Calu3 (cell line): ENCODE data around the gene PFN1. TPM values are rescaled to one million over a fixed set of nuclear protein-coding genes. Genes with fewer than 3 reads are reported as not detected.

Source experiments
- BruUV-seq: library from RNA; stranded (reverse); fragments of 400-500 nt; replicated peaks from 2 replicates; lab custom pipeline; 2021; lab: Mats Ljungman, UMichigan
- CTCF ChIA-PET: fragments of 300-600 bp; sonication (Branson Sonifier 250); formaldehyde crosslinking; loops from one replicate; lab custom pipeline; 2022; ENCODE audit warnings: antibody characterized with exemption; lab: Charles Lee
- DNase-seq: peaks from one replicate; pipeline ENCODE4 v3.0.0; 2022
- H3K27ac Mint-ChIP-seq: one replicate; pipeline ENCODE4 v1.8.0; 2022; ENCODE audit warnings: mixed read lengths; ENCODE audit not compliant: unreplicated experiment
- H3K27me3 Mint-ChIP-seq: one replicate; pipeline ENCODE4 v1.8.0; 2022; ENCODE audit warnings: mixed read lengths; ENCODE audit not compliant: unreplicated experiment
- H3K36me3 Mint-ChIP-seq: one replicate; pipeline ENCODE4 v1.8.0; 2022; ENCODE audit warnings: mild to moderate bottlenecking, moderate library complexity, mixed read lengths; ENCODE audit not compliant: insufficient read depth, unreplicated experiment
- H3K4me1 Mint-ChIP-seq: one replicate; pipeline ENCODE4 v1.8.0; 2022; ENCODE audit warnings: mild to moderate bottlenecking, low read depth, mixed read lengths; ENCODE audit not compliant: unreplicated experiment
- H3K4me3 Mint-ChIP-seq: one replicate; pipeline ENCODE4 v1.8.0; 2022; ENCODE audit warnings: mild to moderate bottlenecking, low read depth, moderate library complexity, mixed read lengths; ENCODE audit not compliant: unreplicated experiment
- H3K9me3 Mint-ChIP-seq: one replicate; pipeline ENCODE4 v1.8.0; 2022; ENCODE audit warnings: low read depth, mixed read lengths; ENCODE audit not compliant: unreplicated experiment
- intact Hi-C: fragments of 100-400 bp; cut with micrococcal nuclease; formaldehyde crosslinking; loops from one replicate; pipeline ENCODE4 v1.10.0; 2022; ENCODE audit not compliant: unreplicated experiment
- total RNA-seq: library from RNA; stranded (reverse); gene quantifications from 2 replicates; pipeline ENCODE4 v1.2.3, GENCODE V29; 2022
- TF ChIP-seq, protein P1 (sequence below): fragments of 200-600 bp; IDR thresholded peaks from one replicate; pipeline ENCODE4 v1.8.0; 2022; ENCODE audit warnings: antibody characterized with exemption; ENCODE audit not compliant: unreplicated experiment

PFN1 gene
- total RNA-seq, 1 experiment from 2014 or later: 605 TPM

DNA sequence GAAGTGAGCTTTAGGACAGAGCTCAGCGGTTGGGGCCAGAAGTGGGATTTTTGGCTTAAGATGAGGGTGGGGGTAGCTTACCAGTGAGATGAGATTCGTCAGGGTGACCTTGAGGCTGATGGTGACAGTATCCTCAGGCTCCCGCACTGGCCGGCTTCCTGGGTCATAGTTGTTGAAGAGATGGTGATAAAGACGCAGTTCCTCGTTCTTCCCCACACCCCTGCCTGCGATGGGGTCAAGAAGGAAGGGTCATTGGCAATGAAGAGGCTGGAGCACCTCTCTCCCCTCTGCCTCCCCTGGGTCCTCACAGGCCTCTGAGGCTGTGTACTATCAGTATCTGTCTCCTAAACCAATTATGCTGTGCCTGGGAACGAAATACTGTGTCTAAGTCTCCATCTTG lies 45.8 kb downstream of the PFN1 start:
- no peak for DNase-seq
- CTCF ChIA-PET: interaction anchor here (0.7 to 1.0 kb wide), 2 partner anchors 171 to 188 kb away, joined by 3 read pairs; partner anchors contain the start of gene MED11
- Mint-ChIP-seq H3K36me3 (peaks cover 14% of the 10 kb centered on the region), H3K4me1 (peaks cover 14% of the 10 kb centered on the region), H3K9me3 (no peaks in the 10 kb centered on the region), H3K27ac (no peak overlapping the region), H3K4me3 (no peak overlapping the region), H3K27me3 (no peaks in the 10 kb centered on the region)
- TF ChIP-seq, protein P1, sequence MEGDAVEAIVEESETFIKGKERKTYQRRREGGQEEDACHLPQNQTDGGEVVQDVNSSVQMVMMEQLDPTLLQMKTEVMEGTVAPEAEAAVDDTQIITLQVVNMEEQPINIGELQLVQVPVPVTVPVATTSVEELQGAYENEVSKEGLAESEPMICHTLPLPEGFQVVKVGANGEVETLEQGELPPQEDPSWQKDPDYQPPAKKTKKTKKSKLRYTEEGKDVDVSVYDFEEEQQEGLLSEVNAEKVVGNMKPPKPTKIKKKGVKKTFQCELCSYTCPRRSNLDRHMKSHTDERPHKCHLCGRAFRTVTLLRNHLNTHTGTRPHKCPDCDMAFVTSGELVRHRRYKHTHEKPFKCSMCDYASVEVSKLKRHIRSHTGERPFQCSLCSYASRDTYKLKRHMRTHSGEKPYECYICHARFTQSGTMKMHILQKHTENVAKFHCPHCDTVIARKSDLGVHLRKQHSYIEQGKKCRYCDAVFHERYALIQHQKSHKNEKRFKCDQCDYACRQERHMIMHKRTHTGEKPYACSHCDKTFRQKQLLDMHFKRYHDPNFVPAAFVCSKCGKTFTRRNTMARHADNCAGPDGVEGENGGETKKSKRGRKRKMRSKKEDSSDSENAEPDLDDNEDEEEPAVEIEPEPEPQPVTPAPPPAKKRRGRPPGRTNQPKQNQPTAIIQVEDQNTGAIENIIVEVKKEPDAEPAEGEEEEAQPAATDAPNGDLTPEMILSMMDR: no peak
- no TSS peak for BruUV-seq
- intact Hi-C loops: loop anchor here (5.0 kb wide), 1 partner anchor 115 kb away; the partner anchor contains the start of genes GLTPD2 and VMO1

DNA sequence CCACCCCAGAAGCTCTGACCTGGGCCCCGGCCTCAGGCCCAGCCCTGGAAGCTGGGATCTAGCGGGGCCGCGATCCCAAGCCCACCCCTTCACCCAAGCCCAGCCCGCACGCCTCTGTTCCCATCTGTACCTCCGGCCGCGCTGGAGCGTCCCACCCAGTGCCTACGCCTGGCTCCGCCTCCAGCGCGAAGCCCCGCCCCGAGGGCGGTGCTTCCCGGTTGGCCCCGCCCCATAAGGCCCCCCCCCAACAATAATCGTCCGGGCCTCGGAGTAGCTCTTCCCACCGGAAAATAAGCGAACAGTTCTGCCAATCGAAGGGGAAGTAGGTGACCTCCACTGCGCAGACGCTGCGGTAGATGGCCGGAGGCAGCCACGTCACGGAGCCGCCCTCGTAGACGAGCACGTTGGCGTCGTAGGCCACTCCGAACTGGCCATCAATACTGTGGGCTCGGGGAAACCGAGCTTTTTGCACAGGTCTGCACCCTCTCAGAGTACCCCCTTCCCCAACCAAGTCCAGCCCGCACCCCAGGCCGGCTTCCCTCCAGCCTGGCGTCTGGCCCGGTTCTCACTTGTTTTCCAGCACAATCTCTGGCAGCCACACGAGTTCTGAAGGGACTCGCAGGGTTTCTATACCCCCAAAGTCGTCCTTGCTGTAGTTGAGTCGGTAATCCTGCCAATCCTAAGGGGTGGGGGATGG lies 46.5 kb downstream of the PFN1 start:
- Mint-ChIP-seq H3K36me3 (peaks cover 14% of the 10 kb centered on the region), H3K9me3 (no peaks in the 10 kb centered on the region), H3K27me3 (no peaks in the 10 kb centered on the region), H3K27ac (no peak overlapping the region), H3K4me3 (no peak overlapping the region), H3K4me1 (peaks cover 14% of the 10 kb centered on the region)
- DNase-seq: no peak
- TF ChIP-seq, protein P1: no peak
- CTCF ChIA-PET: no interaction called here
- intact Hi-C loops: loop anchor here (5.0 kb wide), 1 partner anchor 114 kb away; the partner anchor contains the start of genes GLTPD2 and VMO1
- no TSS peak for BruUV-seq

DNA sequence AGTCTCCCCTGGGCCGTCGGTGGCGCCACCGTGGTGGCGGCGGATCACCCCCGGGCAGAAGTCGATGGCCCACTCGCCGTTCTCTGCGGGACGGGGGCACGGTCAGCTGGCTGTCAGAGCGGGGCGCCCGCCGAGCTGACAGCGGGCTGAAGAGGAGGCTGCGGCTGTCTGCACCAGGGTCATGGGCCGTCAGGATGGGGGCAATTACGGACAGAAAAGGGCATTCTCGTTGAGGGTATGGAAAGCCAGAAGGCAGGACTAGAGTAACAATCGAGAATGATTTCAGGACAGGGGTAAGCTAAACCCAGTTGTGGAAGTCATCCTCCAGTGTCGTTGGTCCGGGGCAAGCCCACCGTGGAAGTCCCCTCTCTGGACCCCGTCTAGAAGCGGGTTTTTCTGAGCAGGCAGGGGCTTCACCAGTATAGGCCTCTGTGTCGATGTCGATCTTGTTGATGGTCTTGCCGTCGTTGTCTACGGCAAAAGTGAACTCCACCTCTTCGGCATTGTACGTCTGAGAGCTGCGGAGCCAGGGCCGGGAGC lies 47.2 kb downstream of the PFN1 start:
- peaks cover 14% of the 10 kb centered on the region for H3K4me1 Mint-ChIP-seq
- H3K36me3 Mint-ChIP-seq: peaks cover 18% of the 10 kb centered on the region
- H3K4me3 Mint-ChIP-seq: no peak overlapping the region
- H3K27ac Mint-ChIP-seq: no peak overlapping the region
- DNase-seq: no peak
- CTCF ChIA-PET: no interaction called here
- no peaks in the 10 kb centered on the region for H3K27me3 Mint-ChIP-seq
- BruUV-seq: no TSS peak
- intact Hi-C loops: loop anchor here (5.0 kb wide), 1 partner anchor 114 kb away; the partner anchor contains the start of genes GLTPD2 and VMO1
- H3K9me3 Mint-ChIP-seq: no peaks in the 10 kb centered on the region
- TF ChIP-seq, protein P1: no peak

DNA sequence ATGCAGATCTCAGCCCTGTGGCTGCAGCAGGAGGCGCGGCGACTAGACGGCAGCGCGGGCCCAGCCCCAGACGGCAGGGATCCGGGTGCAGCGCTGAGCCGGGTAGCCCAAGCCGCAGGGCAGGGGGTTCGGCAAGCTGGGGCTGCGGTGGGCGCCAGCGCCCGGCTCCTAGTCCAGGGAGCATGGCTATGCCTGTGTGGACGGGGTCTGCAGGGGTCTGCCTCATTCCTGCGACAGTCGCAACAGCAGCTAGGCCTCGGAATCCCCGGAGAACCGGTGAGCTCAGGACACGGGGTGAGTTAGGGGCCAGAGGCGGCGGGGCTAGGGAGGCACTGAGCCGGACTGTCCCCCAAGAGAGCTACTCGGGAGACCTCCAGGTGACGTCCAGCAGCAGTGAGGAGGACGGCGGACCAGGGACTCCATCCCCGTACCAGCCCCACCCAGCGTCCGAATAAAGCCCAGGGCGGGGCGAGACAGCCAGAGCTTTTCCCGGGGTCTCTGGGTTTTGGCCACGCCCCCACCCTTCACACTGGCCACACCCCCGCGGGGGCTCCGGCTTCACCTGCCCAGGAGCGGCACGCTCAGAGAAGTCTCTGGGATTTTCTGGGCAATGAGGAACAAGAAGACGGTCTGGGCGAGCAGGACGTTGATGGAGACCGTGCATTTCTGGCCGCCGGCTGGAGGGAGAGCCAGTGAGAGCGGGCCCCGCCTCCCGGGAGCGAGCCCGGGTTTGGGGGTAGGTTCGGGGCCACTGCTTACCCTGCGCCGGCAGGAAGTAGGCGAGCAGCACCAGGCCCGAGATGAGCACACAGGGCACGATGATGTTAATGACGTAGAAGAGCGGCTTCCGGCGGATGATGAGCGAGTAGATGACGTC lies 47.9 kb downstream of the PFN1 start:
- no peak for DNase-seq
- TF ChIP-seq, protein P1: no peak
- Mint-ChIP-seq H3K4me3 (no peak overlapping the region), H3K27ac (no peak overlapping the region), H3K4me1 (peaks cover 14% of the 10 kb centered on the region), H3K36me3 (peaks cover 25% of the 10 kb centered on the region), H3K27me3 (no peaks in the 10 kb centered on the region), H3K9me3 (no peaks in the 10 kb centered on the region)
- BruUV-seq: no TSS peak
- CTCF ChIA-PET: no interaction called here
- intact Hi-C loops: loop anchor here (5.0 kb wide), 1 partner anchor 113 kb away; the partner anchor contains the start of genes GLTPD2 and VMO1
